HG03575 (cell line): ENCODE measurements around the gene BRI3BP.
"Not testable (repeated sequence)": the region's sequence is repeated elsewhere in the genome, so short reads cannot be mapped to it uniquely, and the experiment has no call there.

Experiments used
- ATAC-seq: cut with Tn5 transposase; IDR thresholded peaks from one replicate; pipeline ENCODE4 v1.9.1; 2021; ENCODE audit not compliant: unreplicated experiment, insufficient number of reproducible peaks, low FRiP score; ENCODE audit errors: extremely low read depth

Gene BRI3BP

GRCh38 chr12:125015680-125016310 lies 22.4 kb downstream of the BRI3BP start:
- no peak for ATAC-seq

- ATAC-seq = no peak
Measured at GRCh38 chr12:125017801-125018200, 24.4 kb downstream of the BRI3BP start.

- ATAC-seq = no peak
Measured at GRCh38 chr12:125018356-125018755, 24.9 kb downstream of the BRI3BP start.

GRCh38 chr12:125021096-125021495 lies 27.7 kb downstream of the BRI3BP start:
- ATAC-seq = no peak

DNA sequence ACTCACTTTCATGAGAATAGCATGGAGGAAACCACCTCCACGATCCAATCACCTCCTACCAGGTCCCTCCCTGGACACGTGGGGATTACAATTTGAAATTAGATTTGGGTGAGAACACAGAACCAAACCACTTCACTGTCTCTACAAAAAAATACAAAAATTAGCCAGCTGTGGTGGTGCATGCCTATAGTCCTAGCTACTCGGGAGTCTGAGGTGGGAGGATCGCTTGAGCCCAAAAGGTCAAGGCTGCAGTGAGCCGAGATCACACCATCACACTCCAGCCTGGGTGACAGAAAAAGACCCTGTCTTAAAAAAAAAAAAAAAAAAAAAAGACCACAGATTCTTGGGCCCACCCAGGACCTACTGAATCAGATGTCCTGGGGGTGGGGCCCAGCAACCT lies 28.3 kb downstream of the BRI3BP start:
- ATAC-seq = no peak

- no peak for ATAC-seq
Measured at GRCh38 chr12:125023065-125023464, 29.6 kb downstream of the BRI3BP start.

DNA sequence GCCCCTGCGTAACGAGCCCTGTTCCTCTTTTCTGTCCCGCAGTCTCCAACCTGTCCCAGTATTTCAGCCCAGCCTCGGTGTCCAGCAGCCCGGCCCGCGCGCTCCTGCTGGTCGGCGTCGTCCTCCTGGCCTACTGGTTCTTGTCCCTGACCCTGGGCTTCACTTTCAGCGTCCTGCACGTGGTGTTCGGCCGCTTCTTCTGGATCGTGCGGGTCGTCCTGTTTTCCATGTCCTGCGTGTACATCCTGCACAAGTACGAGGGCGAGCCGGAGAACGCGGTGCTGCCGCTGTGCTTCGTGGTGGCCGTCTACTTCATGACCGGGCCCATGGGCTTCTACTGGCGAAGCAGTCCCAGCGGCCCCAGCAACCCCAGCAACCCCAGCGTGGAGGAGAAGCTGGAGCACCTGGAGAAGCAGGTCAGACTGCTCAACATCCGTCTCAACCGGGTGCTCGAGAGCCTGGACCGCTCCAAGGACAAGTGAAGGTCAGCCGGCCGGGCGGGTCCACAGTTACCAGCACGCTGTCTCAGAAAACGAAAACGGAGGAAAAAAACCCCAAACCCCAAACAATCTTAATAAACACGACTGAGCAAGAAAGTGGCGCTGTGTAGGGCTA lies 31.6 kb downstream of the BRI3BP start:
- no peak for ATAC-seq

DNA sequence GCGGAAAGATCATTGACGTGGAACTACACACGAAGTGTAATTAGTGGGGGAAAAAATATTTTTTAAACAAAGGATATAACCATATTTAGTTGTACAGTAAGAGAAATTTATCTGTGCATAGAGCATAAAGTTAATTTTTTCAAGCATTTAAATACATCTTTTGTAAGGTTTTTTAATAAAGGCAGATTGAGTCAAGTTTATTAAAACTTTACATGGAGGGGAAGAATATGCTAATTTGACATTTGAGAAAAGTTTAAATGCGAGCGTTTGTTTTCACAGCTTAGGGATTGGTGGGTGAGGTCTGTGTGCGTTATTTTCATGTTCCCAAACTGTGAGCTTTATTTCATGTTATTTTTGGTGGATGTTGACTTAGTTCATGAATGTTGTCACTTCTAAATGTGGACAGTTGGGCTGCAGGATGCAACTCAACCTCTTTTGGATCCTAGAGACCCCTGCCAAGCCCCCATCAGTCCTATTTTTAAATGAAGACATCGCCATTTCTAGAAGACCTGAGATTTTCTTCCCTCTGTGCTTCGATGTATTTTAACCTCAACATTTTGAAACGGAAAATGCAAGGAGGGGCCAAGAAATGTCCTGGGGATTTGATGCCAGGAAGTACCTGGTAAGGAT lies 32.3 kb downstream of the BRI3BP start:
- ATAC-seq = no peak

GRCh38 chr12:125028106-125028505 lies 34.7 kb downstream of the BRI3BP start:
- no peak for ATAC-seq

GRCh38 chr12:125029761-125030358 lies 36.4 kb downstream of the BRI3BP start:
- ATAC-seq = no peak

DNA sequence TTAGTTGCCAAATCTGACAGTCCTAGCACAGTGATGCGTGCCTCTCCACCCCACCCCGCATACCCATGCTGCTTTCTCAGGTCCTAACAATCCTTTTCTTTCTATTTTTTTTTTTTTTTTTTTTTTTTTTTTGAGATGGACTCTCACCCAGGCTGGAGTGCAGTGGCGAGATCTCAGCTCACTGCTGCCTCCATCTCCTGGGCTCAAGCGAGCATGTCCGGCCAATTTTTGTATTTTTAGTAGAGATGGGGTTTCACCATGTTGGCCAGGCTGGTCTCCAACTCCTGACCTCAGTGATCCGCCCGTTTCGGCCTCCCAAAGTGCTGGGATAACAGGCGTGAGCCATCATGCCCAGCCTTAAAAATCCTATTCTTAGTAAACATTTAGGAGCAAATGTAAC lies 38.0 kb downstream of the BRI3BP start:
- ATAC-seq = not testable (repeated sequence)

DNA sequence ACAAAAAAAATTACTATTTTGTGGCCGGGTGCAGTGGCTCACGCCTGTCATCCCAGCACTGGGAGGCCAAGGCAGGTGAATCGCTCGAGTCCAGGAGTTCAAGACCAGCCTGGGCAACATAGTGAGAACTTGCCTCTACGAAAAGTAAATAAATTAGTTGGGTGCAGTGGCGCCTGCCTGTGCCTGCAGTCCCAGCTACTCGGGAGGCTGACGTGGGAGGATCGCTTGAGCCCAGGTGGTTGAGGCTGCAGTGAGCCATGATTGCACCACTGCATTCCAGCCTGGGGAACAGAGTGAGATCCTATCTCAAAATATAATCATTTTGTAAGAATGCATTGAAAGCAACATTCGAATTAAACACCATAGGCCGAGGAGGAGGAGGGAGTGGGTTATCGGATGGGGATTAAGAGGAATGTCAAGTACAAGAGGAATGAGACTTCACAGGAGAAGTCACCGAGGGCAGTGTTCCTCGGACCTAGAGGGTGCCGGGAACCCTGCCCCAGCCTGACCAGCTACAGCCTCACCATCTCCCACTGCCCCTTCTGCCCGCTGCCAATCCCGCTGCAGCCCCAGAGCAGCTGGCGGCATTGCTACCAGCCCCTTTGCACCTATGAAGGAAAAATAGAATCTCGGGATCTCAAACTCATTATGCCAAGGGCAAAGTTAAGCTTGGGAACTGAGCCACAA lies 39.2 kb downstream of the BRI3BP start:
- ATAC-seq = no peak

DNA sequence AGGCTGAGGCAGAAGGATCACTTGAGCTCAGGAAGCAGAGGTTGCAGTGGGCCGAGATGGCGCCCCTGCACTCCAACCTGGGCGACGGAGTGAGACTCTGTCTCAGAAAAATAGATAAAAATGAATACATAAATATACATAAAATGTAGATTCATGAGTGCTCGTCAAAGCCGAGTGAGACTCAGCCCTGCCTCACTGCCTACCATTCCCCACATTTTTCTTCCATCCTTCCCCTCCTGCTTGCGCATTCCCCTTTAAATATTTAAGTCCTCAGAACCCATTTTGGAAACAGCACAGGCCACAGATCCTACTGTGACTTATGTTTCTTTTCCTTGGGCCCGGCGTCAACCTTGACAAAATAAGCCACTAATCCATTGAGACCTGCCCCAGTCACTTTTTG lies 39.8 kb downstream of the BRI3BP start:
- ATAC-seq = no peak

DNA sequence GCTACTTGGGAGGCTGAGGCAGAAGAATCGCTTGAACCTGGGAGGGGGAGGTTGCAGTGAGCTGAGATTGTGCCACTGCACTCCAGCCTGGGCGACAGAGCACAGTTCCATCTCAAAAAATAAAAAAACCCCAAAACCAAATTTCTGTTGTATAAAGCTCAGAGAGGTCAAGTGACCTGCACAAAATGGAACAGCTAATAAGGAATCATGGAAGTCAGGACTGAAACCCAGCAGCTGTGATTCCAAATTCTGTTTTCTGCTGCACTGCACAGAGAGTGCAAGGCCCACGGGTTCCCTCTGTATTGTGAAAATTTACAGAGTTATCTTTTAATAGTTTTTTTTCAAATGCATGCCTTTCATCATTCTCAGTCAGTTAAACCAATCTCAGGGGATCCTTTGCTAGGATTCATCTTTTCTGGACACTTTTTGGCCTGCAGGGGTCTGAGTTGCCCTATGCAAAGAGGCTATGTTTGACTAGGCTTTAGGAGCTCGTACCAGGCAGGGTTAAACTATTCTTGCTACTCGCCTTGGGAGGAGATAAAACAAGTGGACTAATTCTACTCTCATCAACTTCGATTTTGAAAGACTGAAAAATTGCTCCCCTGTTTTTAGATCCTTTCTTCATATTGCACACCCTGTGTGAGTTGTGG lies 45.7 kb downstream of the BRI3BP start:
- no peak for ATAC-seq

- ATAC-seq = no peak
Measured at GRCh38 chr12:125049093-125049458, 55.6 kb downstream of the BRI3BP start.

GRCh38 chr12:125050446-125050845 lies 57.0 kb downstream of the BRI3BP start:
- ATAC-seq = no peak

- ATAC-seq = no peak
Measured at GRCh38 chr12:125050868-125051267, 57.4 kb downstream of the BRI3BP start.

DNA sequence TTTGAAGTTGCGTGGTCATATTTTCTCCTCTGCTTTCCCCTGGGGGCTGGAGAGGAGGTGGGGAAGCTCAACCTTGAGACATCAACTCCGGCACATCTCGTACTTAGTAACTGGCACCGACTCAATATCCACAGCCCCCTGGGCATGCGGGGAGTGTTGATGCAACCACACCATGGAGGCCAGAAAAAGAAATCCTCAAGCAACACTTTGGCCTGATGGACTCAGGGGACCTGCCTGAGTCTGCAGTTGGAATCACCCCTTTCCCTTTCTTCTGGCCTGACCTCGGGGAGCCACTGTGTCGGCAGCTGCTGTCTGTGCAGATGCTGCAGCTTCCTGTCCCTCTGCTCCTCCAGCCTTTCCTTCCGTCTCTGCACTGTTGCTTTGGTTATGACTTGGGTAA lies 60.4 kb downstream of the BRI3BP start:
- no peak for ATAC-seq

- ATAC-seq = no peak
Measured at GRCh38 chr12:125055591-125055990, 62.1 kb downstream of the BRI3BP start.
